Large intestine (tissue), 3 donors: ENCODE results near the gene SKAP1. TPM values are rescaled to one million over a fixed set of nuclear protein-coding genes. Genes with fewer than 3 reads are reported as not detected.

Experiments used
- DNase-seq, 2 donors: peaks; one replicate each; pipeline versions ENCODE4 v3.0.0 to v3.0.0-alpha.2; 2013
- H3K27ac ChIP-seq: one replicate; pipeline ENCODE4 v1.5.1; 2013; ENCODE audit warnings: low read length
- H3K27me3 ChIP-seq: 2 replicates; pipeline ENCODE4 v1.6.1; 2013; ENCODE audit warnings: low read length; ENCODE audit not compliant: control insufficient read depth, insufficient read depth
- H3K36me3 ChIP-seq: 2 replicates; pipeline ENCODE4 v1.6.1; 2013; ENCODE audit warnings: low read length; ENCODE audit not compliant: control insufficient read depth, insufficient read depth
- H3K4me1 ChIP-seq: one replicate; pipeline ENCODE4 v1.6.1; 2013; ENCODE audit warnings: low read length; ENCODE audit not compliant: control insufficient read depth, insufficient read depth
- H3K4me3 ChIP-seq: one replicate; pipeline ENCODE4 v1.5.1; 2013; ENCODE audit warnings: low read length
- H3K9me3 ChIP-seq: one replicate; pipeline ENCODE4 v1.6.1; 2013; ENCODE audit warnings: mild to moderate bottlenecking, low read depth, low read length, moderate library complexity; ENCODE audit not compliant: control insufficient read depth
- WGBS: methylation state at CpG from one replicate; pipeline ENCODE4 v1.1.5; 2013; ENCODE audit warnings: low lambda C conversion rate; ENCODE audit not compliant: insufficient coverage; 5-methylcytosine and 5-hydroxymethylcytosine counted together
- polyA plus RNA-seq: library from polyadenylated mRNA; unstranded; fragments of 120-200 nt; gene quantifications from one replicate; pipeline ENCODE4 v1.2.1, GENCODE V29; 2013

Gene SKAP1
- polyA plus RNA-seq, 1 donor: 3.0 TPM

GRCh38 chr17:48159232-48159631, 270.8 kb downstream of the SKAP1 start:
- 66% methylated on average over 2 of the region's 4 CpGs for WGBS
- H3K36me3 ChIP-seq: no peaks in the 10 kb centered on the region
- peaks cover 51% of the 10 kb centered on the region for H3K4me1 ChIP-seq
- H3K27me3 ChIP-seq: no peaks in the 10 kb centered on the region
- no peaks in the 10 kb centered on the region for H3K9me3 ChIP-seq
- H3K27ac ChIP-seq: peak overlapping the region; percentile 65
- no peak for DNase-seq
- H3K4me3 ChIP-seq: no peak overlapping the region

DNA sequence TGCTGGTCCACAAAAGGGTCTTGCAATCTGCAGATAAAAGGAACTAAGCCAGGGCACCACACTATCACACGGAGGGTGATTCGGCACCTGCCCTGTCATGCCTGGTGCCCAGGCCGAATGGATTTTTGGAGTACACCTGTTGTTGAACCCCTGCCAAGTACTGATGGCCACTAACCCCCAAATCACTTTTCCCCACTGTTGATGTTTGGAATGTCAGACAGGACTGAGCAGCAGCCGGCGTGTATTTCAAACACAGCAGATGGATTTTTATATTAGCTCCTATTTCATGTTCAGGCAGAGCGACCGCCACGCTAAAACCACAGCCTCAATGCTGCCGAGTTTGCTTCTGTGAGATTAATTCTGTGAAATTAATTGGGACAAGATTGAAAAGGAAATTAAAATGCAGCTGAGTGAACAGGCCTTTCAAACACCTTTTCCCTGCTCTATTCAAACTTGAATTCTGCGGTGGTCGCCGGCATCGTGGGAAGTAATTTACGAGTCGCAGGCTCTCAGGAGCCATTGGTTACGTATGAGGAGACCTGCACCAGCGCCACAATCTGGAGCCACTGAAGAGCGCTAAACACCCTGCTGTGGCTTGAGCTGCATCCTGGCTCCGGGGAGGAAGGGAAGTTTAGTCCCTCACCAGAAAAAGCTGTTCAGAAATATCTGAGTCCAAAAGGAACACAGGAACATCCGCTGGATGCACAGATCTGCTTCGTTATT, 274.0 kb downstream of the SKAP1 start:
- Histone ChIP-seq H3K36me3 (no peaks in the 10 kb centered on the region), H3K4me1 (peaks cover 40% of the 10 kb centered on the region), H3K27me3 (peaks cover 5% of the 10 kb centered on the region), H3K27ac (no peak overlapping the region), H3K4me3 (no peak overlapping the region), H3K9me3 (no peaks in the 10 kb centered on the region)
- no peak for DNase-seq
- WGBS: no CpG with 5 or more reads among the region's 21 CpGs

DNA sequence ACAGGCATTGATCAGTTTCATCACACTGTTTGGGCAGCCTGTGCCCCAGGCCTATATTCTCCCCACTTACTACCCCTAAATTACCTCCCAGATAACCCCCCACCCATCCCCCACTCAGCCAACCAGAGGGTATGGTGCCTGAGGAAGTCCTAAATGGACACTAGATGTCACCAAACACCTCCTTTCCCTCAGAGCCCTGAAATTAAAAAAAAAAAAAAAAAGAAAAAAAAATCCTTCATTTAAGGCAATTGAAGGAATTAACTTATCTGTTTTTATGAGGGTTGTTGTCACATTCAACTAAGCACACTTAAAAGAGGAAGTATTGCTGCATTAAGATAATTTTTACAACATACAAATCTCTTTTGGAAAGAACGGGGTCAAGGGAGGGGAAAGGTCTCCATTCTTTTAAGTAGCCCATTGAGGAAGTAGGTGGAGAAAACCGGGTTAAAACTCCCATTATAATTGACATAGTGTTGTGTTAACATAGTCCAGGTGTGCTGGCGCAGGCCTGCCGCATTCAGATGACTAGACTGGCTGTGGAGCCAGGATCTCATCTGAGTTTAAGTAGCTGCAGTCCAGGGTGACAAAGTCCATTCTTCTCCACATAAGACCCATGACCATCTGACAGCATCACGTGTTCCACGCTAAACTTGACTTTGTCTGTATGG, 276.2 kb downstream of the SKAP1 start:
- Histone ChIP-seq H3K9me3 (no peaks in the 10 kb centered on the region), H3K4me3 (no peak overlapping the region), H3K36me3 (no peaks in the 10 kb centered on the region), H3K27me3 (peaks cover 27% of the 10 kb centered on the region), H3K27ac (peak overlapping the region; percentile 92), H3K4me1 (peaks cover 19% of the 10 kb centered on the region)
- peak; percentile 96 to 99 for DNase-seq
- WGBS: no CpG with 5 or more reads among the region's 6 CpGs

GRCh38 chr17:48152289-48152688, 277.7 kb downstream of the SKAP1 start:
- H3K4me3 ChIP-seq: no peak overlapping the region
- peaks cover 16% of the 10 kb centered on the region for H3K4me1 ChIP-seq
- 50% methylated on average over 2 of the region's 4 CpGs for WGBS
- H3K36me3 ChIP-seq: no peaks in the 10 kb centered on the region
- no peaks in the 10 kb centered on the region for H3K9me3 ChIP-seq
- no peak for DNase-seq
- no peak overlapping the region for H3K27ac ChIP-seq
- peaks cover 38% of the 10 kb centered on the region for H3K27me3 ChIP-seq

DNA sequence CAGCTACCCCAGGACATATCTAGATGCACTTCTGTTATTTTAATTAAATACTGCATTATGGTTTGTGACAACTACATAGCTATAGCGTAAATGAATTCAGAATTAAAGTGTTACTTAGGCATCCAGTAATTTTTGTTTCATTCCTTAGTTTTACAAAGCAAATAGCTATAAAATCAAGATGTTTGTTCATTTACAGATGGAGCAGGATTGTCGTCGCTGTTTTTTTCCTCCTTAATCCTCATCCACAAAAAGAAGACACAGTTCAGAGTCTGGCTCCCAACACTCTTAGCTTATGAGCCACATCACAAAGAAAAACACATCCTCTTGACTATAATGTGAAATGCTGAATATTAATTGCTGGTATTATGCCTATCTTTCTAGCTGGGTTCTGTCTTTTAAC, 278.8 kb downstream of the SKAP1 start:
- Histone ChIP-seq H3K4me3 (no peak overlapping the region), H3K4me1 (peaks cover 16% of the 10 kb centered on the region), H3K27ac (no peak overlapping the region), H3K36me3 (no peaks in the 10 kb centered on the region), H3K27me3 (peaks cover 38% of the 10 kb centered on the region), H3K9me3 (no peaks in the 10 kb centered on the region)
- DNase-seq: no peak
- WGBS: 33% methylated on average over 2 of the region's 3 CpGs

GRCh38 chr17:48150597-48151001, 279.4 kb downstream of the SKAP1 start:
- no peaks in the 10 kb centered on the region for H3K36me3 ChIP-seq
- DNase-seq: no peak
- no peaks in the 10 kb centered on the region for H3K9me3 ChIP-seq
- H3K27ac ChIP-seq: no peak overlapping the region
- H3K4me1 ChIP-seq: peaks cover 16% of the 10 kb centered on the region
- no peak overlapping the region for H3K4me3 ChIP-seq
- 74% methylated on average over 5 of the region's 11 CpGs for WGBS
- H3K27me3 ChIP-seq: peaks cover 38% of the 10 kb centered on the region

GRCh38 chr17:48149787-48150463, 280.1 kb downstream of the SKAP1 start:
- peaks cover 38% of the 10 kb centered on the region for H3K27me3 ChIP-seq
- H3K9me3 ChIP-seq: no peaks in the 10 kb centered on the region
- peaks cover 14% of the 10 kb centered on the region for H3K4me1 ChIP-seq
- DNase-seq: no peak
- no peak overlapping the region for H3K4me3 ChIP-seq
- WGBS: 80% methylated on average over 1 of the region's 4 CpGs
- no peaks in the 10 kb centered on the region for H3K36me3 ChIP-seq
- no peak overlapping the region for H3K27ac ChIP-seq

- H3K36me3 ChIP-seq: no peaks in the 10 kb centered on the region
- H3K4me1 ChIP-seq: peaks cover 7% of the 10 kb centered on the region
- no peak overlapping the region for H3K4me3 ChIP-seq
- H3K9me3 ChIP-seq: no peaks in the 10 kb centered on the region
- DNase-seq: no peak
- peaks cover 39% of the 10 kb centered on the region for H3K27me3 ChIP-seq
- H3K27ac ChIP-seq: no peak overlapping the region
- 40% methylated on average over 1 of the region's 16 CpGs for WGBS
Measured at GRCh38 chr17:48148854-48149786, 280.9 kb downstream of the SKAP1 start.

DNA sequence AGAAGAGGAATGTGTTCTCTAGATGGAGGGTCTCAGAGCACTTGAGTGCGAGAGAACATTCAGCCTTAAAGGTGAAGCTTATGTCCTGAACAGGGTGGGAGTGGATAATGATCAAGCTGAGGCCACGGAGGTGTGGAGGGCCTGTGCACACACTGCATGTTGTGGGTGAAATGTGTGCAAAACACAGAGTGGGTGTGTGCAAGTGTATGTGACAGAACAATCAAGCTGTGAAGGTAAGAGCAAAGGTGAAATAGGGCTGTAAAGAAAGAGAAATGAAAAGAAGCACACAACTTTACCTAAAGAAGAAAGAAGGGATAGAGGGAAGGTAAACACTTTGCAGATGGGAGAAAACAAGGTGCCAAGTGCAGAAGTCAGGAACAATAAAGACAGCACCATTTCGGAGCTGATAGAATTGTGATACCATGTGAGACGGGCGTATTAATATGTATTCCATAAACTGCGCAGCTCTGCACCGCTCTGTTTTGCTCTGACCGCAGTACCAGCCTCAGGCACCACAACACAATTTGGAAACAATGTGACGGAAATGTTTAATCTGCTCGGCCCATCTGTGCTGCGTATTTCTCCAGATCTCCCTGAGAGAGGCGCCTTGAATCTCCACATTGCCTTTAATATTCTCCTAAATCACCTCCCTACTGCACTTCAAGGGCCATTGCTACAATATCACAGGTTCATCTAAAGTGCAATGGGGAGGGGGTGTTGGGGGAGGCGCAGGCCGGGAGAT, 281.8 kb downstream of the SKAP1 start:
- Histone ChIP-seq H3K27ac (no peak overlapping the region), H3K4me1 (peaks cover 2% of the 10 kb centered on the region), H3K27me3 (peaks cover 45% of the 10 kb centered on the region), H3K9me3 (no peaks in the 10 kb centered on the region), H3K4me3 (no peak overlapping the region), H3K36me3 (no peaks in the 10 kb centered on the region)
- 67% methylated on average over 2 of the region's 14 CpGs for WGBS
- DNase-seq: no peak
